Heart left ventricle (tissue), 16 donors: ENCODE measurements around the gene RFTN2. TPM values are rescaled to one million over a fixed set of nuclear protein-coding genes. Genes with fewer than 3 reads are reported as not detected.
"Not testable (repeated sequence)": the region's sequence is repeated elsewhere in the genome, so short reads cannot be mapped to it uniquely, and the experiment has no call there.

Source experiments
- ATAC-seq, 4 donors: fragments of 200-7000 bp; cut with Tn5 transposase; one replicate each; pipeline ENCODE4 v1.9.1; 2020 to 2022; ENCODE audit warnings: moderate library complexity in 4 of 4, mild to moderate bottlenecking in 3 of 4, moderate number of reproducible peaks in 1 of 4
- DNase-seq, 5 donors: peaks; one replicate each; pipeline ENCODE4 v3.0.0-alpha.2; 2020
- H3K27ac ChIP-seq, 12 donors: fragments of 200-600 bp; sonication (generic) in 4 of 12; one replicate each; pipeline versions ENCODE4 v1.5.0 to v1.8.0; 2016 to 2022; ENCODE audit warnings: mild to moderate bottlenecking in 2 of 12
- H3K27me3 ChIP-seq, 9 donors: fragments of 200-600 bp; sonication (generic) in 2 of 9; one replicate each; pipeline versions ENCODE4 v1.5.1 to v1.8.0; 2016 to 2022; ENCODE audit warnings: mild to moderate bottlenecking in 3 of 9
- H3K36me3 ChIP-seq, 9 donors: fragments of 200-600 bp; sonication (generic) in 2 of 9; one replicate each; pipeline versions ENCODE4 v1.5.0 to v1.8.0; 2018 to 2022; ENCODE audit warnings: mild to moderate bottlenecking in 2 of 9
- H3K4me1 ChIP-seq, 12 donors: fragments of 200-600 bp; sonication (generic) in 4 of 12; one replicate each; pipeline versions ENCODE4 v1.5.0 to v1.8.0; 2016 to 2022; ENCODE audit warnings: mild to moderate bottlenecking in 3 of 12
- H3K4me3 ChIP-seq, 12 donors: fragments of 200-600 bp; sonication (generic) in 4 of 12; one replicate each; pipeline versions ENCODE4 v1.5.0 to v1.8.0; 2017 to 2022; ENCODE audit warnings: mild to moderate bottlenecking in 9 of 12, moderate library complexity in 4 of 12
- H3K9me3 ChIP-seq, 12 donors: fragments of 200-600 bp; sonication (generic) in 4 of 12; one replicate each; pipeline versions ENCODE4 v1.5.0 to v1.8.0; 2016 to 2022; ENCODE audit warnings: mild to moderate bottlenecking in 1 of 12
- CTCF ChIP-seq, 12 donors: fragments of 200-600 bp; sonication (generic) in 4 of 12; IDR thresholded peaks; one replicate each; pipeline versions ENCODE4 v1.5.0 to v1.8.0; 2018 to 2022; ENCODE audit warnings: antibody characterized with exemption in 12 of 12, mild to moderate bottlenecking in 5 of 12
- POLR2A ChIP-seq, 2 donors: fragments of 450-650 bp; IDR thresholded peaks; one replicate each; pipeline ENCODE4 v1.6.1; 2017; ENCODE audit warnings: antibody characterized with exemption in 2 of 2, mild to moderate bottlenecking in 2 of 2, moderate library complexity in 2 of 2
- WGBS, 4 donors: extraction: QIAGEN DNeasy Blood & Tissue Kit in 2 of 4; methylation state at CpG; one replicate each; pipeline versions ENCODE4 v1.1.5 to v1.1.7; 2013 to 2018; 5-methylcytosine and 5-hydroxymethylcytosine counted together
- intact Hi-C, 10 donors: fragments of 100-400 bp; cut with DNase I; formaldehyde crosslinking; loops; one replicate each; pipeline versions ENCODE4 v1.11.1 to v1.14.2; 2022
- polyA plus RNA-seq, 2 donors: library from polyadenylated mRNA; stranded (reverse); fragments of 200-250 nt; gene quantifications; one replicate each; pipeline ENCODE4 v1.2.3, GENCODE V29; 2013
- total RNA-seq, 9 donors: library from RNA; depleted of rRNA in 2 of 9; stranded (reverse); fragments of >200 nt in 2 of 9; fragmentation: NEBNext Ultra II Directional in 3 of 9; extraction: Animal tissue kit (Norgen Biotek cat#: 25700) in 3 of 9; gene quantifications; one replicate each; pipeline versions ENCODE4 v1.1.0 to v1.2.4, GENCODE V29; 2016 to 2023
- donor health status: ischemic (EF 13 %, LVEDD 7.1; RV severe dilation, severe dysfunction).
- donor health status: healthy with polysubstance abuse.
- donor health status: DM: no; HTN: yes; CAD: no.
- donor health status: DM: no; HTN: no; CAD: no.
- donor health status: ischemic (EF 25% LVEDD 6.9; RV normal size, moderate dysfunction).
- donor health status: ischemic (EF 25% LVEDD 5.7; RV mildly dilated, moderate dysfunction).
- donor health status: healthy.
- donor health status: DM: yes; HTN: yes; CAD: no.
- donor health status: ischemic (EF 35%, LVEDD 5.7; RV mildly dilated, moderate dysfunction).
- donor health status: nonischemic (EF 11% LVEDD 7.7; RV severe dilation, severe dysfunction).
- donor health status: DM: yes; HTN: yes; CAD: no.
- donor health status: PGD.
- donor health status: ischemic (EF 29% LVEDD 5.4; RV normal size, mild dysfunction).
- donor health status: nonischemic (EF 23%, LVEDD 6.1; RV moderate dilation, normal function).

Gene RFTN2
- total and polyA plus RNA-seq, 11 donors = 1.1 to 10.1 (median 5.0) TPM

DNA sequence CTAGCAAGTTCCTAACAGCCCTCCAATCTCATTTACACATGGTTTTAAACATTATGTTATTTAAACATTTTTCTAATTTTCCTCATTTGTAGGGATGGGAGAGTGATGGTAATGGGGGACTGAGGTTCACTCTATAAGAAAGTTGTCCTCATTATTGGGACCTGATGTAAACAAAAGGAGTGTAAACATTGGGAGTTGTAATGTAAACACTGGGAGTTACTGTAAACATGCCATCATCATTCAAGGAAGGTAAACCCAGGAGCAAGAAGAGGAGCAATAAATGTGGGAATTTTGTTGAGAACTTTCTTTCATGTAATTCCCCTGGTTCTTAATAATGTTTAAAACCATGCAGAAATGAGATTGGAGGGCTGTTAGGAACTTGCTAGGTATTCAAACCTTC is 17.8 kb downstream of the RFTN2 start:
- no peak overlapping the region for H3K27ac ChIP-seq
- intact Hi-C loops = no loop called here
- TF ChIP-seq POLR2A (IDR thresholded peaks at IDR 0.05) (no peak), CTCF (IDR thresholded peaks at IDR 0.05) (no peak)
- DNase-seq (no peak), ATAC-seq (no peak)
- no peak overlapping the region for H3K4me3 ChIP-seq
- H3K36me3 ChIP-seq = peaks cover 0 to 7% (median 0%) of the 10 kb centered on the region in 9 donors
- no peaks in the 10 kb centered on the region for H3K27me3 ChIP-seq
- peaks cover 0 to 21% (median 2%) of the 10 kb centered on the region in 12 donors for H3K9me3 ChIP-seq
- H3K4me1 ChIP-seq = no peaks in the 10 kb centered on the region

GRCh38 chr2:197647961-197648690 is 27.3 kb downstream of the RFTN2 start:
- intact Hi-C loops = no loop called here
- peaks cover 0 to 14% (median 0%) of the 10 kb centered on the region in 12 donors for H3K4me1 ChIP-seq
- peak in 1 of 4 donors; percentile 34 for ATAC-seq
- WGBS, 4 donors = 60 to 78% (median 66%) methylated on average over 3 of the region's 3 CpGs
- H3K4me3 ChIP-seq = no peak overlapping the region
- H3K9me3 ChIP-seq = no peaks in the 10 kb centered on the region
- no peak for TF ChIP-seq CTCF (IDR thresholded peaks at IDR 0.05)
- no peak for TF ChIP-seq POLR2A (IDR thresholded peaks at IDR 0.05)
- DNase-seq = no peak
- H3K27me3 ChIP-seq = no peaks in the 10 kb centered on the region
- H3K27ac ChIP-seq = peak overlapping the region in 4 of 12 donors; percentile 5 to 24 (median 18)
- H3K36me3 ChIP-seq = peaks cover 0 to 38% (median 13%) of the 10 kb centered on the region in 9 donors

- Histone ChIP-seq H3K4me3 (no peak overlapping the region), H3K27ac (no peak overlapping the region), H3K4me1 (no peaks in the 10 kb centered on the region), H3K36me3 (peaks cover 0 to 59% (median 26%) of the 10 kb centered on the region in 9 donors), H3K9me3 (no peaks in the 10 kb centered on the region), H3K27me3 (no peaks in the 10 kb centered on the region)
- 77 to 84% (median 80%) methylated on average over 3 of the region's 3 CpGs for WGBS, 4 donors
- intact Hi-C loops = no loop called here
- TF ChIP-seq POLR2A (IDR thresholded peaks at IDR 0.05) (no peak), CTCF (IDR thresholded peaks at IDR 0.05) (no peak)
- ATAC-seq = no peak
- no peak for DNase-seq
Observed at GRCh38 chr2:197641666-197642065, 33.7 kb downstream of the RFTN2 start.

GRCh38 chr2:197640571-197641122 is 34.7 kb downstream of the RFTN2 start:
- WGBS, 4 donors = 84 to 92% (median 87%) methylated on average over 11 to 14 of the region's 19 CpGs
- H3K4me1 ChIP-seq, H3K9me3 ChIP-seq, H3K4me3 ChIP-seq, H3K27me3 ChIP-seq, ATAC-seq, H3K27ac ChIP-seq, DNase-seq, intact Hi-C loops: not testable (repeated sequence)
- H3K36me3 ChIP-seq = peaks cover 0 to 52% (median 22%) of the 10 kb centered on the region in 9 donors
